Panc1 (cell line): Measurements from ENCODE around the gene RAI1.

ENCODE experiments used
- POLR2AphosphoS5 ChIP-seq: IDR thresholded peaks from 2 replicates; pipeline ENCODE4 v1.6.1; 2012; ENCODE audit warnings: mild to moderate bottlenecking, low read depth, low read length, moderate library complexity
- REST ChIP-seq, 2 experiments: IDR thresholded peaks; 2 replicates each; pipeline ENCODE4 v1.6.1; 2011 to 2012; ENCODE audit warnings: low read depth in 2 of 2, control low read depth in 1 of 2, low read length in 1 of 2, mild to moderate bottlenecking in 1 of 2, moderate library complexity in 1 of 2; ENCODE audit not compliant: insufficient read depth in 1 of 2
- TCF7L2 ChIP-seq: IDR thresholded peaks from 2 replicates; pipeline ENCODE4 v1.6.1; 2011; ENCODE audit warnings: mild to moderate bottlenecking, low read depth, low read length, inconsistent platforms
- TF ChIP-seq, protein P1 (sequence below): fragments of 450-650 bp; IDR thresholded peaks from 2 replicates; pipeline ENCODE4 v1.5.1; 2017; ENCODE audit warnings: mild to moderate bottlenecking

DNA sequence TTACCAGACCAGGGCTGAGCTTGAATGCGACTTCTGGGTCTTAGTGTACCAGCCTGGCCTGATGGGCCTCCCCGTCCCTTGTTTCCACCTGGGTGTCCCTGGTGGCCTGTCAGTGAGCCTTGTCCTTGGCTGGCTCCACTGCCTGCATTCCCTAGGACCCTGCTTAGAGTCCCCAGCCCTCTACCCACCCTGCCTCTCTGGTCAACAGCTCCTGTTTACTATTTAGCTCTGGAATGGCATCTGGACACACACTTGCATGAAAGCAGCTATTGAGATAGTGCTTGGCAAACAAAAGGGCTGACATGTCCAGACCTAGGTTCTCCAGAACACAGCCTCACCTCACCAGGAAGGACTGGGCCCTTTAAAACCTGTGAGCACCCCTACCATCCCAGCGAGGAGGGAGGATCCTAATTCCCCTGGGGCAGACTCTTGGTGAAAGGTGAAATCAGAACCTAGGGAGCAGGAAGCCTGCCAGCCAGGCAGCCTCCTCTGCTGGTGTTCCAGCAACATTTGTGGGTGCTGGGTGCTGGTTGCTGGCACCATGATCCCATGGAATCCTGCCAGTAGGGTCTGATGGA is 38.8 kb downstream of the RAI1 start:
- TF ChIP-seq POLR2AphosphoS5: no peak
- no peak for TF ChIP-seq TCF7L2
- TF ChIP-seq, protein P1, sequence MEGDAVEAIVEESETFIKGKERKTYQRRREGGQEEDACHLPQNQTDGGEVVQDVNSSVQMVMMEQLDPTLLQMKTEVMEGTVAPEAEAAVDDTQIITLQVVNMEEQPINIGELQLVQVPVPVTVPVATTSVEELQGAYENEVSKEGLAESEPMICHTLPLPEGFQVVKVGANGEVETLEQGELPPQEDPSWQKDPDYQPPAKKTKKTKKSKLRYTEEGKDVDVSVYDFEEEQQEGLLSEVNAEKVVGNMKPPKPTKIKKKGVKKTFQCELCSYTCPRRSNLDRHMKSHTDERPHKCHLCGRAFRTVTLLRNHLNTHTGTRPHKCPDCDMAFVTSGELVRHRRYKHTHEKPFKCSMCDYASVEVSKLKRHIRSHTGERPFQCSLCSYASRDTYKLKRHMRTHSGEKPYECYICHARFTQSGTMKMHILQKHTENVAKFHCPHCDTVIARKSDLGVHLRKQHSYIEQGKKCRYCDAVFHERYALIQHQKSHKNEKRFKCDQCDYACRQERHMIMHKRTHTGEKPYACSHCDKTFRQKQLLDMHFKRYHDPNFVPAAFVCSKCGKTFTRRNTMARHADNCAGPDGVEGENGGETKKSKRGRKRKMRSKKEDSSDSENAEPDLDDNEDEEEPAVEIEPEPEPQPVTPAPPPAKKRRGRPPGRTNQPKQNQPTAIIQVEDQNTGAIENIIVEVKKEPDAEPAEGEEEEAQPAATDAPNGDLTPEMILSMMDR: no peak
- no peak for TF ChIP-seq REST (IDR thresholded peaks at IDR 0.05; ENCODE audit: insufficient read depth in 1 of 2, low read depth in 2 of 2, low read length in 1 of 2)
